ENCODE data around the gene KRT32.

- TF ChIP-seq POLR2AphosphoS5 (IDR thresholded peaks at IDR 0.05; ENCODE audit: borderline replicate concordance, low read depth, low read length) (no peak), EZH2 (IDR thresholded peaks at IDR 0.05) (no peak), FOXP2 (optimal IDR thresholded peaks at IDR 0.05; ENCODE audit: control extremely low read depth, extremely low read length, insufficient read depth) (no peak)
Measured at GRCh38 chr17:41464682-41465081, 2.5 kb downstream of the KRT32 start.
